Activated T-helper 1 cell treated with Interleukin-2 at 50 U/mL for 16 hours (primary cell): ENCODE data around the gene WDR20.
"Not testable (repeated sequence)": the region's sequence is repeated elsewhere in the genome, so short reads cannot be mapped to it uniquely, and the experiment has no call there.

Experiments used
- DNase-seq: peaks from one replicate; pipeline ENCODE4 v3.0.0-alpha.2; 2020; ENCODE audit warnings: low read depth

The WDR20 gene

GRCh38 chr14:102139286-102140026 lies at the start of gene WDR20:
Gene WDR20, plus strand, starts transcription at chr14:102139897. Its CDS starts 27 bp downstream, at chr14:102139924.
- peak; percentile 100 for DNase-seq

- DNase-seq: no peak
Measured at GRCh38 chr14:102090713-102091112, 49.0 kb upstream of the WDR20 start.

GRCh38 chr14:102092806-102093205 lies 46.9 kb upstream of the WDR20 start:
- DNase-seq: no peak

- no peak for DNase-seq
Measured at GRCh38 chr14:102094101-102094500, 45.6 kb upstream of the WDR20 start.

- no peak for DNase-seq
Measured at GRCh38 chr14:102095231-102095870, 44.3 kb upstream of the WDR20 start.

GRCh38 chr14:102095871-102096568 lies 43.7 kb upstream of the WDR20 start:
- no peak for DNase-seq

- DNase-seq: peak; percentile 45
Measured at GRCh38 chr14:102096569-102097188, 43.0 kb upstream of the WDR20 start.

- DNase-seq: no peak
Measured at GRCh38 chr14:102097441-102098135, 42.1 kb upstream of the WDR20 start.

- DNase-seq: no peak
Measured at GRCh38 chr14:102103062-102103695, 36.5 kb upstream of the WDR20 start.

GRCh38 chr14:102105369-102105768 lies 34.3 kb upstream of the WDR20 start:
- no peak for DNase-seq

GRCh38 chr14:102109332-102109731 lies 30.4 kb upstream of the WDR20 start:
- not testable (repeated sequence) for DNase-seq

- no peak for DNase-seq
Measured at GRCh38 chr14:102111101-102111500, 28.6 kb upstream of the WDR20 start.

- no peak for DNase-seq
Measured at GRCh38 chr14:102116361-102117180, 23.1 kb upstream of the WDR20 start.

GRCh38 chr14:102117852-102118251 lies 21.8 kb upstream of the WDR20 start:
- DNase-seq: no peak

- DNase-seq: no peak
Measured at GRCh38 chr14:102120888-102121287, 18.8 kb upstream of the WDR20 start.

- no peak for DNase-seq
Measured at GRCh38 chr14:102121567-102121966, 18.1 kb upstream of the WDR20 start.

GRCh38 chr14:102124419-102124818 lies 15.3 kb upstream of the WDR20 start:
- DNase-seq: no peak

- no peak for DNase-seq
Measured at GRCh38 chr14:102125546-102125945, 14.2 kb upstream of the WDR20 start.

- DNase-seq: no peak
Measured at GRCh38 chr14:102126807-102127455, 12.8 kb upstream of the WDR20 start.

GRCh38 chr14:102131741-102132140 lies 8.0 kb upstream of the WDR20 start:
- DNase-seq: no peak
